Cardiac septum (tissue), 1 donor: Measurements from ENCODE around the gene LRP5. TPM values are rescaled to one million over a fixed set of nuclear protein-coding genes. Genes with fewer than 3 reads are reported as not detected.
"Not testable (repeated sequence)": the region's sequence is repeated elsewhere in the genome, so short reads cannot be mapped to it uniquely, and the experiment has no call there.

Source experiments
- DNase-seq: peaks from one replicate; pipeline ENCODE4 v3.0.0-alpha.2; 2020; ENCODE audit warnings: low spot score
- intact Hi-C: fragments of 100-400 bp; cut with DNase I; formaldehyde crosslinking; loops from one replicate; pipeline ENCODE4 v1.14.0; 2022
- total RNA-seq: library from RNA; stranded (reverse); fragmentation: NEBNext Ultra II Directional; extraction: Animal tissue kit (Norgen Biotek cat#: 25700); gene quantifications from one replicate; pipeline ENCODE4 v1.2.1, GENCODE V29; 2021
- donor health status: DM: no; HTN: no; CAD: no.

LRP5 gene
- total RNA-seq, 1 donor from 2014 or later = 38.6 TPM

DNA sequence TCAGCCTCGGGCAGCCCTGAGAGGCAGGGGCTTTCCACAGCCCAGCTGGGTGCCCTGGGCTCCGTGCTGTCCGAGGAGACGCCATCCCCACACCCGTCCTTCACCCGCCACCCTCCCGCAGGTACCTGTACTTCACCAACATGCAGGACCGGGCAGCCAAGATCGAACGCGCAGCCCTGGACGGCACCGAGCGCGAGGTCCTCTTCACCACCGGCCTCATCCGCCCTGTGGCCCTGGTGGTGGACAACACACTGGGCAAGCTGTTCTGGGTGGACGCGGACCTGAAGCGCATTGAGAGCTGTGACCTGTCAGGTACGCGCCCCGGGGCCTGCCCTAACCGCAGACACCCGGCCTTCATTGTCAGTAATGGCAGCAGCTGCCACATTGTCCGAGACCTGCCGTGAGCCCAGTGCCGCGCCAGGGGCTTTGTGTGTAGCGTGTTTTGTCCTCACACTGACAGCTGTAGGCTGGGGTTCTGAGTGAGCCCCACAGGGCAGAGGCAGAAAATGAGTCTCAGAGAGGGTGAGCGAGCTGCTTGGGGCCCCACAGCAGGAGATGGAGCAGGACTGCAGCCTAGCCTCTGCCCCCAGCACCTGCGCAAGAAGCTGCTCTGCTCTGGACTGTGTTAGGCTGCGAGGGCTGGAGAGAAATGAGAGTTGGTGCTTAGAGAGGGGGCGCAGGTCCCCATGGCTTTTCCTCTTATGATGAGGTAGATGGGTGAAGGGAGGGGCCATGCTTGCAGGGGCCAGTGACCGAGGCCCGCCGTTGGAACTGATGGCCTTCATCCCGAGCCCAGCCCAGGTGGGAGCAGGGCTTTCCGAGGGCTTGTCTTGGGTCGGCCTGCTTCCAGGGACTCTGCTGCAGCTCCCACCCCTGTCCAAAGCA, 112.8 kb downstream of the LRP5 start:
- intact Hi-C loops = no loop called here
- no peak for DNase-seq

DNA sequence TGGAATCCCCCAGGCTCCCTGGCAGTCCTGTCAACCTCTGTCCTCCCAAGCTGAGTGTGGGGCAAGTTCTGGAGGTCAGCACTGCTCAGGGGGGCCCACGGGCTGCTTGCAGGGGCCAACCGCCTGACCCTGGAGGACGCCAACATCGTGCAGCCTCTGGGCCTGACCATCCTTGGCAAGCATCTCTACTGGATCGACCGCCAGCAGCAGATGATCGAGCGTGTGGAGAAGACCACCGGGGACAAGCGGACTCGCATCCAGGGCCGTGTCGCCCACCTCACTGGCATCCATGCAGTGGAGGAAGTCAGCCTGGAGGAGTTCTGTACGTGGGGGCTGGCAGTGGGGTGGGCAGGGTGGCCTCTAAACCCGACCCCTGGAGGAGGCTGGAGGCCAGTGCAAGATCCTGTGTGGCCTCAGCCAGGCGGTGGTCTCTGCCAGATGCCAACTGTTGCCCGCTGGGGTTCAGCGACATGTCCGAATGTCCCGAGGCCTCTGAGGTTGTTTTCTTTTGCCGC, 113.5 kb downstream of the LRP5 start:
- intact Hi-C loops = no loop called here
- DNase-seq = no peak

DNA sequence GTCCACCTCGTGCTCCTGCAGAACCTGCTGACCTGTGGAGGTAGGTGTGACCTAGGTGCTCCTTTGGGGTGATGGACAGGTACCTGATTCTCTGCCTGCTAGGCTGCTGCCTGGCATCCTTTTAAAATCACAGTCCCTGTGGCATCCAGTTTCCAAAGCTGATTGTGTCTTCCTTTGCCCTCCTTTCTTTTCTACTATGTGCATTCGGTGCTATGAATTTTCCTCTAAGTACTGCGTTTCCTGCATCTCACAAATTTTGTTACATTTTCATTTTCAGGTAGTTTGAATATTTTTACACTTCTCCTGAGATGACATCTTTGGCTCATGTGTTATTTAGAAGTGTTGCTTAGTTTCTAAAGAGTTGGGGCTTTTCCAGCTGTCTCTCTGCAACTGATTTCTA, 117.3 kb downstream of the LRP5 start:
- intact Hi-C loops = no loop called here

DNA sequence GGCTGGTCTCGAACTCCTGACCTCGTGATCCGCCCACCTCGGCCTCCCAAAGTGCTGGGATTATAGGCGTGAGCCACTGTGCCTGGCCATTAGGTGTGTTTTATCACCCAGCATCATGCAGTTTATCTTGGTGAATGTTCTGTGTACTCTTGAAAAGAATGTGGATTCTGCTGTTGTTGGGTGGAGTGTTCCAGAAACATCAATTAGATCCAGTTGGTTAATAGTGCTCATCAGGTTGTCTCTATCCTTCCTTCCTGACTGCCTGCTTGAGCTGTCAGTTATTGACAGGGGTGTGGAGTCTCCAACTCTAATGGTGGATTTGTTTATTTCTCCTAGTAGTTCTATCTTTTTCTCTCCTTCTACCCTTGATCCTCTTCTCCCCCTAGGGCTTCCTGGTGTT, 118.0 kb downstream of the LRP5 start:
- intact Hi-C loops = no loop called here

More for the DNA sequence above, 117.3 kb downstream of the LRP5 start:
- DNase-seq = no peak

DNA sequence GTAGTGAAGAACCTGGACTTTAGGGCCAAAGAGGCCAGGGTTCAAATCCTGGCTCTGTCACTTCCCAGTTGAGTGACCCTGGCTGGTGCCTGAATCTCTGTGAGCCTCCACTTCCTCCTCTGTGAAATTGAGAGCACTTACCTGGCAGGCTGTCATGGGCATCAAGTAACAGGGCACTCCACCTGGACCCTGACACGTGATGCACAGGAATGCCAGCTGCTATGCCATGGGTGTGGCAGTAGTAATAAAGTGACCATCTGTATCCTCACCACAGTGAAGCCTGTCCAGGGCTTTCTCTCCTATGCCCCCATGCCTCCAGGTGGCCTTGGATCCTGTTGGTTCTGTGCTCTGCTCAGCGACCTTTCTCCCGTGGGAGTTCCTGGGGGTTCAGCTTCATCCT, 118.4 kb downstream of the LRP5 start:
- intact Hi-C loops = no loop called here
- DNase-seq = no peak

More for the DNA sequence above, 118.0 kb downstream of the LRP5 start:
- no peak for DNase-seq

DNA sequence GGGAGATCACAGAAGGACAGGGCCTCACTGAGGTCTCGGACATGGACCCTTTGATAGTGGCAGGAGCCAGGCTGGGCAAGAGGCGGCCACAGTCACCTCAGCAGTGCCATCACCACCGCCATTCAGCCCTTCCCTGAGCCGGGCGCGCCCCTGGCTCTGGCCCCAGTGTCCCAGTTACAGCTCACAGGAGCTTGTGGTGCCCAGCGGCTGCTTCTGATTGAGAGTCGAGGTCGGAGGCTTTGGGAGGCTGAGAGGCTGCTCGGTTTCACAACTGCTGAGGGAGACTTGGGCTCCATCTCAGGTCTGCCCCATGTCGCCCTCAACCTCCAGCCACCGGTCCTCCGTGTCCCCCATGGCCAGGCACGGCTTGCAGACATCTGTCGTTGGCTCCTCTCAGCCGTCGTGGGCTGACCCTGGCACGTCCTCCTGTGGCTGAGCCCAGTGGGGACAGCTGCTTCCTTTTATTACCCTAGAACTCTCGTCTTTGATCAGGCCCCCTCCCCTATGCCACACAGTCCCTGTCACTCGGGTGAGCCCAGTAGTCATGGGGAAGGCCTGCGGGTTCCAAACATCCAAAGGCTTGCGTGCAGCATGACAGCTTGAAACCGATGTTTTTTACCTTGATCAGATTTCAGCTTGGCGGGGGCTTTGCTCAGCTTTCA, 119.7 kb downstream of the LRP5 start:
- intact Hi-C loops = no loop called here
- no peak for DNase-seq

DNA sequence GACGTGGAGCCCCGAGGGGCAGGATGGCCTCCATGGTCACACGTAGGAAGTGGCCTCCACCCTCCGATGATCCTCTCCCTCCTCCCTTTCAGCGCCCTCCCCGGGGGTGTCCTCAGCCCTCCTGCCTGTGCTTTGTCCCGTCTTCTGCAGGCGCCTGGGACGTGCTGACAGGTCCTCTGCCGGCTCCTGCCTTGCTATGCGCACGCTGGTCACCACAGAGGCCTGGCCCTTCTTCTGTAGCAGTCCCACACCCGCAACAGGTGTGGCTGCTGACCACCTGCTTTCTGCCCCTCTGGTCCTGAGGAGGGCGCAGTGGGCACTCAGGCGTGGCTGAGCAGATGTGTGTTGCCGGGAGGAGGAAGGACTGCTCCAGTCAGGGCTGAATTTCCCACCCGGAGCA, 120.5 kb downstream of the LRP5 start:
- intact Hi-C loops = no loop called here
- DNase-seq = no peak

DNA sequence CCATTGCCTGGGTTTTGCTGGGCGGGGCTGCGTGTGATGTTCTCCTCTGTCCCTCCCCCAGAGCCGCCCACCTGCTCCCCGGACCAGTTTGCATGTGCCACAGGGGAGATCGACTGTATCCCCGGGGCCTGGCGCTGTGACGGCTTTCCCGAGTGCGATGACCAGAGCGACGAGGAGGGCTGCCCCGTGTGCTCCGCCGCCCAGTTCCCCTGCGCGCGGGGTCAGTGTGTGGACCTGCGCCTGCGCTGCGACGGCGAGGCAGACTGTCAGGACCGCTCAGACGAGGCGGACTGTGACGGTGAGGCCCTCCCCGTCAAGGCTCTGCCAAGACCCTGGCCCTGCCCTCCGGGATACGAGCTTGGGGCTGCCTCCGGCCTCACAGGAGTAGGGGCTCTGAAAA, 121.2 kb downstream of the LRP5 start:
- DNase-seq = no peak
- intact Hi-C loops = no loop called here

DNA sequence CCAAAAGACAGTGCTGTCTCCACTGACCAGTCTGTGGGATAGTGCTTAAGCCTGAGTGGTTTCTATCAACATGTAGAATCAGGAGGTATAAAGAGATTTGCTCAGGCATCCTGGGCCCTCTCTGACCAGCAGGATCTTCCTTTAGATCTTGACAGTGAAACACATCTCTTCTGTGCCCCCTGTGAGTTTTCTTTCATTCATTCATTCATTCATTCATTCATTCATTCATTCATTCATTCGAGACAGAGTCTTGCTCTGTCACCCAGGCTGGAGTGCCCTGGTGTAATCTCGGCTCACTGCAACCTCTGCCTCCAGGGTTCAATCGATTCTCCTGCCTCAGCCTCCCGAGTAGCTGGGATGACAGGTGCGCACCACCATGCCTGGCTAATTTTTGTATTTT, 121.8 kb downstream of the LRP5 start:
- intact Hi-C loops, DNase-seq: not testable (repeated sequence)

DNA sequence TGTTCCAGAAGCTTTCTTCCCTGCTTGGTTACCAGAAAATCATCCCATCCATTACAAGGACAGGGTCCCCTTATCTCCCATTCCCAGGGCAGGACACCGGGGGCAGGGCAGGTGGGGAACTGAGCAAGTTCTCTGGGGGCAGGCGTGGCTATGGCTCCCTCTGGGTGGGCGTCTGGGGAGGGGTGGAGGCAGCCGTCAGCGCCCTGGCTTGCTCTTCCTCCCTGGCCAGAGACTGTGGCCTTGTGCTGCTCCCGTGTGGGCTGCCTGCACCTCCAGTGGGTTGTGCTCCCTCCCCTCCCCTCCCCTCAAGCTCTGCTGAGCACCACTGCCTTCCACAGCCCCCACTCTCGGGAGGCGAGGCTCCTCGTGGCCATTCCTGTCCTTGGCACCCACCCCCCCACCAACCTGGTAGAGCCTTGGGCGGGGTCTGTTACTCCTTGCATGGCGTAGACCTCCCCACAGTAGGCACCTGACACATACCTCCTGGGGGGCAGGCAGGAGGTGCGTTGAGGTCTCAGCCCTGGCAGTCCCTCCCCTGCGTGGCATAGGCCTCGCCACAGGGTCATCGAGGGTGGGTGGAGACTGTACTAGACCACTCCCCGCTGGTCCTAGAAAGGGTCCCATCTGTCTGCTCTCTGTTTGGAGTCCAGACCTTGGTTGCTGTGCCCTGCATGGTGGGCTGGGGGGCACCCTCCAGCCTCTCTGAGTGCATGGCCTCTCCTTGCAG, 123.9 kb downstream of the LRP5 start:
- intact Hi-C loops = loop anchor here (5.0 kb wide), 1 partner anchor 39 kb away; no protein-coding TSS in a partner anchor
- no peak for DNase-seq

DNA sequence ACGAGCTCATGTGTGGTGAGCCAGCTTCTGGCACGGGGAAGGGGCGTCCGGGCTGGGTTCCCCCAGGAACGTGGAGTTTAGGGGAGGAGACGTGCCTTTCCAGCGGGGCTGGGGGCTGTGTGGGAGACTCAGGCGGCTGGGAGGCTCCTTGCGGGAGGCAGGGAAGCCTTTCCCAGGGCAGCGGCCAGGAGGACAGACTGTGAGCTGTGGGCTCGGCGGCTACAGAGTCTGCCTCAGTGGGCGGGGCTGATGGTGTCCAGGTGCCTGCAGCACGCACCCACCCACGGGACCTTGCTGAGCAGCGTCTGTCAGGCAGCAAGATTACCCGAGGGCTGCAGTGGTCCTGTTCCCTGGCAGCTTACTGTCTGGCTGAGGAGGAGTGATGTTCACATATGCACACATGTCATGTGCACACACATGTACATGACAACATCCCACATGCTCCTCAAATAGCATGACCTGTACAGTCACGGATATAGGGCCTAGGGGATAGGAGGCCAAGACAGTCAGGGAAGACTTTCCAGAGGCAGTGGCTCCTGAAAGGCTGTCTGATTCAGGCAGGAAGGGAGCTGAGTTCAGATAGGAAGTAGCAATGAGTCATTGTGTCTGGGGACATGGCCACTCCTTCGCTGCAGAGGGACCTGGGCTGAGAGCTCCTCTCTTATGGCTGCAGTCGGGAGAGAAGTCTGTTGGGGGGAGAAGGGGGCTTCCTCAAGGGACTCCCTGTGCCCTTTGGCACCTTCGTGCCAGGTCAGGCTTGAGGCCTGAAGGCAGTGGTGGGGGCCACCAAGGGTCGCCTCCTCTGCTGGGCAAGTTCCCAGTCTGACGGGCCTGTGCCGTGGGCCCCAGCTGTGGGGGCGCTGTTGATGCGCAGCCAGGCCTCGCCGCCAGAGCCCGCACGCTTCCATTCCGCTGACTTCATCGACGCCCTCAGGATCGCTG, 124.9 kb downstream of the LRP5 start:
- intact Hi-C loops = loop anchor here (5.0 kb wide), 1 partner anchor 40 kb away; no protein-coding TSS in a partner anchor
- DNase-seq = peak; percentile 84

DNA sequence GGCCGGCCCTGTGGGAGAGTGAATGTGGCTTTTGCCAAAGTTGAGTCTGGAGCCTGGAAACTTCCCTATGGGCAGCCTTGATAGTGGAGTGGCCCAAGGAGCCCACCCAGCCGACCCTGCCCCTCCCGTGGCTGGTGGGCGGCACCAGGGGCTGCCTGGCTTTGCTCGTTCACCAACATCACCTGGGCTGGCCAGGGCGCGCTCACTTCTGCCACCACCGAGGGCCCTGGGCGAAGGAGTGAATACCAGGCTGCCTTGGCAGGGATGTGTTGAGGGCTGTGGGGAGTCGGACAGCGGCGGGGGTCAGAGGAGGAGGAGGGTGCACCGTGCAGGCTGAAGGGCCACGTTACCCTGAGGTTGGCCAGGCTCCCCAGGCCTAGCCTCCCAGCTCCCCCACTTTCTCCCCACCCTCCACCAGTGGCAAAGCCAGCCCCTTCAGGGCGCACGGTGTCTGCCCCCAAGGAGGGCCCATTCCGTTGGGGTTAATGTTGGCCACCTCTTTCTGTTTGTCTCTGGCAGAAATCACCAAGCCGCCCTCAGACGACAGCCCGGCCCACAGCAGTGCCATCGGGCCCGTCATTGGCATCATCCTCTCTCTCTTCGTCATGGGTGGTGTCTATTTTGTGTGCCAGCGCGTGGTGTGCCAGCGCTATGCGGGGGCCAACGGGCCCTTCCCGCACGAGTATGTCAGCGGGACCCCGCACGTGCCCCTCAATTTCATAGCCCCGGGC, 125.7 kb downstream of the LRP5 start:
- DNase-seq = no peak
- intact Hi-C loops = loop anchor here (5.0 kb wide), 1 partner anchor 41 kb away; no protein-coding TSS in a partner anchor

DNA sequence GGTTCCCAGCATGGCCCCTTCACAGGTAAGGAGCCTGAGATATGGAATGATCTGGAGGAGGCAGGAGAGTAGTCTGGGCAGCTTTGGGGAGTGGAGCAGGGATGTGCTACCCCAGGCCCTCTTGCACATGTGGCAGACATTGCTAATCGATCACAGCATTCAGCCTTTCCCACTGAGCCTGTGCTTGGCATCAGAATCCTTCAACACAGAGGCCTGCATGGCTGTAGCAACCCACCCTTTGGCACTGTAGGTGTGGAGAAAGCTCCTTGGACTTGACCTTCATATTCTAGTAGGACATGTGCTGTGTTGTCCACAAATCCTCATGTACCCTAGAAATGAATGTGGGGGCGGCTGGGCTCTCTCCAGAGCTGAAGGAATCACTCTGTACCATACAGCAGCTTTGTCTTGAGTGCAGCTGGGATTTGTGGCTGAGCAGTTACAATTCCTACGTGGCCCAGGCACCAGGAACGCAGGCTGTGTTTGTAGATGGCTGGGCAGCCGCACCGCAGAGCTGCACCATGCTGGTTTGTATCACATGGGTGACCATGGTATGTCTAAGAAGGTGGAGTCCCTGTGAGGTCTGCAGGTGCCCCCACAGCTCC, 126.4 kb downstream of the LRP5 start:
- intact Hi-C loops = loop anchor here (5.0 kb wide), 1 partner anchor 41 kb away; no protein-coding TSS in a partner anchor
- no peak for DNase-seq

DNA sequence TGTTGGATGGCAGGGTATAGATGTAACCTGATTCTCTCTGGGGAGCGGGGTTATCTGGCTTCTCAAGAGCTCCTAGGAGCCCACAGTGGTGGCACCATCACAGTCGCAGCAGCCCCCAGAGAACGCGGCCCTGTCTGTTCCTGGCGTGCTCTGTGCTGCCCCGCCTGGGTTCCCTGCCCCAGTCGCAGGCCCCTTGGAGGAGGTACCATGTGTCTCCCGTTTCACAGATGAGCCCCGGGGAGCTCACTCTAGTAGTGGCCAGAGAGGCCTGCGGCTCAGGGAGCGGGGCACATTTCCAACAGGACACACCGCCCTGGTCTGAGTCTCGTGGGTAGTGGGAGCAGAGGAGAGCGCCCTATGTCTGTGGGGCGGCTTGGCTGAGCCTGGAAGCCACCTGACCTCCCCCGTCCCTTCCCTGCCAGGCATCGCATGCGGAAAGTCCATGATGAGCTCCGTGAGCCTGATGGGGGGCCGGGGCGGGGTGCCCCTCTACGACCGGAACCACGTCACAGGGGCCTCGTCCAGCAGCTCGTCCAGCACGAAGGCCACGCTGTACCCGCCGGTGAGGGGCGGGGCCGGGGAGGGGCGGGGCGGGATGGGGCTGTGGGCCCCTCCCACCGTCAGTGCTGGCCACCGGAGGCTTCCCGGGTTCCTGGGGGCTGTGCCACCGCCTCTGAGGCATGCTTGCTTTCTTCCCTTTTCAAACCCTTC, 127.1 kb downstream of the LRP5 start:
- intact Hi-C loops = loop anchor here (5.0 kb wide), 1 partner anchor 42 kb away; no protein-coding TSS in a partner anchor
- DNase-seq = no peak

DNA sequence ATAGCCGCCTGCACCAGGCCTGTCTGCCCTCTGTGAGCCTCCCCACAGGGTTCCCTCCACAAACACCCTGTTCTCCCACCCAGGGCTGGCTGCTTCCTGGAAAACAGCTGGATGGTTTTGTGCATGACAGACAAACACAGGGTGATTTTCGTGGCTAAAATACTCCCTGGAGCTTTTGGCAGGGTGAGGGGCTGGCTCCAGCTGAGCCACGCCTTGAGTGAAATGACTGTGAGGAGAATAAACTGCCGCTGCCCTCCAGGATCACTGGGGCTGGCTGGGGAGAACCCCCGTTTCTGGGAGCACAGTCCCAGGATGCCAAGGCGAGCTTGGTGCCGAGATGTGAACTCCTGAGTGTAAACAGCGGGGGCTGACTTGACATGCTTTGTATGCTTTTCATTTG, 127.8 kb downstream of the LRP5 start:
- DNase-seq = no peak
- intact Hi-C loops = no loop called here

DNA sequence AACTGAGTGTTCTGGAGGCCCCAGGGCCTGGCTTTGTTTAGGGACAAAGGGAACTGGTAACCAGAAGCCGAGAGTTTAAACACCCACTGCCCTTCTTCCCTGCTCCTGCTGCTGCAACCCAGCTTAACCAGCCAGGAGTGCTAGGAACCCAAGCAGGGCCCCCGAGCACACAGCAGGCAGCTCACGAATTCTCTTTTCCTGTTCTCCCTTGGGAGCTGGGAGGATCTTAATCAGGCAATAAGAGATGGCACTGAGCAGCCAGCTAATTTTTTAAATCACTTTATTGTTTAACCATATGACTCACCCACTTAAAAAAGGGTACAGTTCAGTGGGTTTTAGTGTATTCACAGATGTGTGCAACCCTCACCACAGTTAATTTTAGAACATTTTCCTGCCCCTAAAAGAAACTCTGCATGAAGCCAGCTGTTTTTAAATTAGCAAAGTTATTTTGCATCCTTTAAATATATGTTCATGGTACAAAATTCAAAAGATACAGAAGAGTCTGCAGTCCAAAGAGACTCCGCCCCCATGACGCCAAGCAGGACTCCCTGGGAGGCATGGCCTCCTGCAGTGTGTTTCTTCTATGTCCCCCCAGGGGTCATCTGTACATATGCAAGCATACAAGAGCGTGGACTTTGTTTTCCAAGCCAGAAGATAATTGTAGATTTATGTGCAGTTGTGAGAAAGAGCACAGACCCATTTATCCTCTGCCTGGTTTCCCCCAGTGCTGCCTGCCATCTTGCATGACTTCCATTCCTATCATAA, 129.3 kb downstream of the LRP5 start:
- intact Hi-C loops = no loop called here

More for the DNA sequence above, 129.3 kb downstream of the LRP5 start:
- no peak for DNase-seq
